SK-N-MC (cell line): ENCODE measurements around the gene CLC.

ENCODE experiments used
- DNase-seq: peaks from one replicate; pipeline ENCODE4 v3.0.0-alpha.2; 2011; ENCODE audit warnings: low read depth, low spot score
- H3K27ac ChIP-seq: fragments of 200-600 bp; sonication (generic); 2 replicates; pipeline ENCODE4 v1.5.1; 2016; ENCODE audit warnings: mixed run types
- H3K36me3 ChIP-seq: fragments of 200-600 bp; sonication (generic); 2 replicates; pipeline ENCODE4 v1.6.1; 2017; ENCODE audit warnings: antibody characterized with exemption, low read length, mixed read lengths; ENCODE audit not compliant: insufficient read depth
- H3K4me3 ChIP-seq: fragments of 200-600 bp; sonication (generic); 2 replicates; pipeline ENCODE4 v1.5.1; 2016
- H3K9ac ChIP-seq: fragments of 200-600 bp; sonication (generic); 2 replicates; pipeline ENCODE4 v1.8.0; 2017; ENCODE audit warnings: mixed run types, mixed read lengths; ENCODE audit not compliant: insufficient read length
- H3K9me3 ChIP-seq: fragments of 200-600 bp; sonication (generic); 2 replicates; pipeline ENCODE4 v1.6.1; 2017; ENCODE audit warnings: low read depth, mild to moderate bottlenecking, antibody characterized with exemption, low read length, moderate library complexity, mixed read lengths
- EZH2 ChIP-seq: fragments of 200-600 bp; sonication (generic); IDR thresholded peaks from one replicate; pipeline ENCODE4 v1.6.1; 2017; ENCODE audit warnings: antibody characterized with exemption
- FOXP2 ChIP-seq: optimal IDR thresholded peaks from 2 replicates; pipeline ENCODE3; 2011; ENCODE audit warnings: mild to moderate bottlenecking, moderate library complexity; ENCODE audit not compliant: insufficient read depth; ENCODE audit errors: extremely low read length, control extremely low read depth
- POLR2AphosphoS5 ChIP-seq: IDR thresholded peaks from 2 replicates; pipeline ENCODE4 v1.6.1; 2012; ENCODE audit warnings: mild to moderate bottlenecking, low read depth, low read length, borderline replicate concordance

Gene CLC

DNA sequence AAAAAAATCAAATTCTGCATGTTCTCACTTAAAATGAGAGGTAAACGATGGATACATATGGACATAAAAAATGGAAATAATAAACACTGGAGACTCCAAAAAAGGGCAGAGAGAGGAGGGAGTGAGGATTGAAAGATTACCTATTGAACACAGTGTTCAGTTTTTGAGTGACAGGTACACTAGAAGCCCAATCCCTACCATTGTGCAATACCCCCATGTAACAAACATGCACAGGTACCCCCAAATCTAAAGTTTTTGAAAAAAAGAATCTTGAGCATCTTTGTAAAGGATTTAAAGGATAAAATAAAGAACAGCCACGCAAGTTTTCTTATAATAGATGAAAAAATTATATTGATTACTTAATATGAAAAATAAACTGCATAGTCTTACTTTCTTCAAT is 16.7 kb upstream of the CLC start:
- no peak overlapping the region for H3K4me3 ChIP-seq
- no peaks in the 10 kb centered on the region for H3K9me3 ChIP-seq
- H3K27ac ChIP-seq: no peak overlapping the region
- no peak overlapping the region for H3K9ac ChIP-seq
- TF ChIP-seq POLR2AphosphoS5 (no peak), EZH2 (no peak), FOXP2 (no peak)
- DNase-seq: no peak
- no peaks in the 10 kb centered on the region for H3K36me3 ChIP-seq

DNA sequence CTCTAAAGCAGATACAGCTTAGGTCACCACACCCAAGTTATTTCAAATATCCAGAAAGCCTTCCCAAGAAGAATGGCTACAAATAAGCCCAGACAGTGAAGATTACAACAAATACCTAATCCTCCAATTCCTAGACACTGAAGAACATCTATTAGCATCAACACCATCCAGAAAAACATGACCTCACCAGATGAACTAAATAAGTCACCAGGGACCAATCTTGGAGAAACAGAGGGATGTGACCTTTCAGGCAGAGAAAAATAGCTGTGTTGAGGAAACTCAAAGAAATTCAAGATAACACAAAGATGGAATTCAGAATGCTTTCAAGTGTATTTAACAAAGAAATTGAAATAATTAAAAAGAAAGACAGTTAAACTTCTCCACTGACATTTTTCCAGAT is 15.0 kb upstream of the CLC start:
- Histone ChIP-seq H3K9me3 (no peaks in the 10 kb centered on the region), H3K27ac (no peak overlapping the region), H3K4me3 (no peak overlapping the region), H3K36me3 (no peaks in the 10 kb centered on the region), H3K9ac (no peak overlapping the region)
- DNase-seq: no peak
- no peak for TF ChIP-seq FOXP2

DNA sequence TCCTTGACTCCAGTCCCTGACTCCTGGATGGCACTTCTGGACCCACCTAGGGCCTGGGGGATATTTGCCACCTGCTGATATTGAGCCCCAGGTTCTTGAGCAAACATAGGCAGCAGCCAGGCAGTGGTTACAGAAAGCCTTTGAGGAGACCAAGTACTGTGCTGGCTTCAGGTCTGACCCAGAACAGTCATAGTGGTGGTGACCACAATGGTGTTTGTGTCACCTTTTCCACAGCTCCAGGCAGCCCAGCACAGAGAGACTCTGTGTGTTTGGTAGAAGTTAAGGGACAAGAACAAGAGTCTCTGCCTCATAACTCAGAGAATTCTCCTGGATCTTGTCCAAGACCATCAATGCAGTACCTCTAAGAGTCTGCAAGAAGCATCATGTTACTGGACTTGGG is 14.6 kb upstream of the CLC start:
- TF ChIP-seq EZH2 (no peak), FOXP2 (no peak), POLR2AphosphoS5 (no peak)
- H3K36me3 ChIP-seq: no peaks in the 10 kb centered on the region
- H3K9me3 ChIP-seq: no peaks in the 10 kb centered on the region
- no peak overlapping the region for H3K27ac ChIP-seq
- no peak overlapping the region for H3K9ac ChIP-seq
- DNase-seq: no peak
- H3K4me3 ChIP-seq: no peak overlapping the region

DNA sequence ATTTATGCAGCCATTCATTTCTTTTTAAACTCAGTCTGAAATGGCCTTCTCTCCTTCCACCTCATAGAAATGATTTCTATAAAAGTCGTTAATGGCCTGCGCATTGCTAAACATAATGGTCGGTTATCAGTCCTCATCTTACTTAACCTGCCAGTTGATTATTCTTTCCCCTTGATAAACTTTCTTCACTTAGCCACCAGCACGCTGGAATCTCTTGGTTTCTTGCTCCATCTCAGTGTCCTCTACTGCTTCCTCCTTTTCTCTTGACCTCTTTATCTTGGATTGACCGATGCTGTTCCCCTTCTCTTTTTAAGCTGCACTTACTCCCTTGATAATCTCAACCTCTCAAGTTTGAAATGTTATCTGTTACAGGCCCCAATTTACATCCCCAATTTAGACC is 12.2 kb upstream of the CLC start:
- Histone ChIP-seq H3K36me3 (no peaks in the 10 kb centered on the region), H3K9ac (no peak overlapping the region), H3K4me3 (no peak overlapping the region), H3K9me3 (no peaks in the 10 kb centered on the region), H3K27ac (no peak overlapping the region)
- DNase-seq: no peak
- TF ChIP-seq EZH2: no peak
- TF ChIP-seq FOXP2: no peak

DNA sequence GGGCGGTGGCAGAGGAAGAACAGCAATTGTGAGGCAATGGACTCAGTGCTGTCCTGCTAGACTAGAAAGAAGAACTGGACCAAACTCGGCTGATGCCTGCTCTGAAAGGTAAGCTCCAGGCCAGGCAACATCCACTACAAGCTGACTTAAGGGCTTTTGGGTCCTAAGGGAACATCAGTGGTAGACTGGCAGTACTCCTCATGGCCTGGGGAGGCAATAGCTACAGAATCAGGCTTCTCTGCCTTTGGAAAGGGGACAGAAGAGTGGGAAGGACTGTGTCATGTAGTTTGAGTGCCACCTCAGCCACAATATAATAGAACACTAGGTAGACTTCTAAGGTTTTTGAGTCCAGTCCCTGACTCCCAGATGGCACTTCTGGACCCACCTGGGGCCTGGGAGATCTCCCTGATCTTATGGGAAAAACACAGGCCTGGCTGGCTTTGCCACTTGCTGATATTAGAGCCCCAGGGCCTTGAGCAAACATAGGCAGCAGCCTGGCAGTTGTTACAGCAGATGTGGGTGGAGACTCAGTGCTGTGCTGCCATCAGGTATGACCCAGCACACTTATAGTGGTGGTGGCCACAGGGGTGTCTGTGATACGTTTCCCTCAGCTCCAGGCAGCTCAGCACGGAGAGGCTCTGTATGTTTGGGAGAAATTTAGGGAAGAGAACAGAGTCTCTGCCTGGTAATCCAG is 9.2 kb upstream of the CLC start:
- H3K9me3 ChIP-seq: no peaks in the 10 kb centered on the region
- no peak overlapping the region for H3K9ac ChIP-seq
- no peak for TF ChIP-seq FOXP2
- TF ChIP-seq EZH2: no peak
- TF ChIP-seq POLR2AphosphoS5: no peak
- H3K27ac ChIP-seq: no peak overlapping the region
- H3K36me3 ChIP-seq: no peaks in the 10 kb centered on the region
- no peak overlapping the region for H3K4me3 ChIP-seq
- no peak for DNase-seq

DNA sequence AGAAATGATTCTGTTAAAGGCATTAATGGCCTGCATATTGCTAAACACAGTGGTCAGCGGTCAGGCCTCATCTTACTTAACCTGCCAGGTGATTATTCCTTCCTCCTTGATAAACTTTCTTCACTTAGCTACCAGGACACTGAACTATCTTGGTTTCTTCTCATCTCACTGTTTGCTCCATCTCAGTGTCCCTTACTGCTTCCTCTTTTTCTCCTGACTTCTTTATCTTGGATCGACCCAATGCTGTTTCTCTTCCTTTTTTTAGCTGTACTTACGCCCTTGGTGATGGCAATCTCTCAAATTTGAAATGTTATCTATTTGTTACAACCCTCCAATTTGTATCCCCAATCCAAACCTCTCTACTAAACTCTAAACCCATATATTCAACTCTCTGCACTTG is 7.8 kb upstream of the CLC start:
- no peak for TF ChIP-seq FOXP2
- TF ChIP-seq EZH2: no peak
- no peak for TF ChIP-seq POLR2AphosphoS5
- no peak for DNase-seq
- Histone ChIP-seq H3K4me3 (no peak overlapping the region), H3K36me3 (no peaks in the 10 kb centered on the region), H3K9me3 (no peaks in the 10 kb centered on the region), H3K27ac (no peak overlapping the region), H3K9ac (no peak overlapping the region)

DNA sequence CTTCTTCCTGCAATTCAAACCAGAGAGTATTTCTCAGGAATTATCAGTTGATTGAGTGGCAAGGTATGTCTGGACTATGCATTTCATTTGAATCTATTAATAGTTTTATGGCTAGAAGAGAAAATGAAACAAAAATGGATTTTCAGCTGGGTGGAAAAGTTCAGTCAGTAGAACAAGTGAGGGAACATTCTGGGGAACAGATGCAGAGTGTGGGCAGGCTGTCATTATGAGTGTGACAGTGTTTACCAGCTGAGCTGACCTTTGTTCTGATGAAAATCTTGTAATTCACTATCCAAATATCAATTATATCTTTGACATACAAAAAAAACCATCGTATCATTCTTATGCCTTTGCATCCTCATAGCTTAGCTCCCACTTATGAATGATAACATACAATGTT is 2.6 kb upstream of the CLC start:
- DNase-seq: no peak
- no peaks in the 10 kb centered on the region for H3K9me3 ChIP-seq
- no peaks in the 10 kb centered on the region for H3K36me3 ChIP-seq
- H3K9ac ChIP-seq: no peak overlapping the region
- no peak for TF ChIP-seq FOXP2
- TF ChIP-seq POLR2AphosphoS5: no peak
- no peak for TF ChIP-seq EZH2
- no peak overlapping the region for H3K4me3 ChIP-seq
- no peak overlapping the region for H3K27ac ChIP-seq

DNA sequence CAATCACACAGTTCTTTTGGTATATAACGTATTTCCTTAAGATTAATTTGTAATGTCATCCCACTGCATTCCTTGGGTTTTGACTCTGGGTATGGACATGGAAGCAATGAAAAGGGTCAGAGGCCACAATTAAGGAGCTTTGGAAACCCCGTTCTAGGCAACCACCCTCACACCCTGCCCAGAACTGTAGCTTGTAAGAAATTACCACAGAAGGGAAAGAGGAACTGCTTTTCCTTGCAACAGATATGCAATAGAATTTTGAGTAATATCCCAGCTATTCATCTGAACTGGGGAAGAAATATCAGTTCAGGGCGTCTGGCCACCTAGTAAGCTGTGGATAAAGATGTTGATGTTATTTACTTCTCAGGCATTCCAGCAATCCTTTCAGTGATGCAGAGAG is 985 bp upstream of the CLC start:
- DNase-seq: no peak
- Histone ChIP-seq H3K27ac (no peak overlapping the region), H3K9ac (no peak overlapping the region), H3K36me3 (no peaks in the 10 kb centered on the region), H3K4me3 (no peak overlapping the region), H3K9me3 (no peaks in the 10 kb centered on the region)
- no peak for TF ChIP-seq POLR2AphosphoS5
- TF ChIP-seq EZH2: no peak
- no peak for TF ChIP-seq FOXP2

DNA sequence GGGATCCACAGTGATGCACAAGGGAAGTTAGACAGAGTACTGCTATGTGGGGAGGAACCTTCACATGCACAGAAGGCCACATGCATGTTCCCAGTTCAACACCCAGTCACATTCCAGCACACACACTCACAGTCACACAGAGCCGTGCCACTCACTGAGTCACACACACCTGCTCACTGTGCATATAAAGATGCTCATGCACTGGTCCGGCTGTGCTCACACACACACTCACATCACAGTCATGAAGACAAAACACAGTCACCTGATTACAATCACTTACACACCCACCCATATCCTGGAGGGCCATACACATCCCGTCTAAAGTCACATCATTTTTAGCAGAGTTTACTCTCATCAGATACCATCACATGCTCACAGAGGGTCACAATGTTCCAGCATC is 478 bp downstream of the CLC start:
- no peak overlapping the region for H3K9ac ChIP-seq
- TF ChIP-seq POLR2AphosphoS5: no peak
- TF ChIP-seq EZH2: no peak
- TF ChIP-seq FOXP2: no peak
- H3K36me3 ChIP-seq: no peaks in the 10 kb centered on the region
- no peak overlapping the region for H3K4me3 ChIP-seq
- no peaks in the 10 kb centered on the region for H3K9me3 ChIP-seq
- DNase-seq: no peak
- no peak overlapping the region for H3K27ac ChIP-seq
